Ovary (tissue), 9 donors: ENCODE data around the gene COBL. TPM values are rescaled to one million over a fixed set of nuclear protein-coding genes. Genes with fewer than 3 reads are reported as not detected.

Experiments used
- DNase-seq, 5 donors: peaks; one replicate each; pipeline ENCODE4 v3.0.0-alpha.2; 2019 to 2020
- H3K27ac ChIP-seq, 2 donors: fragments of 200-600 bp; one replicate each; pipeline versions ENCODE4 v1.5.1 to v1.8.0; 2019 to 2022
- H3K27me3 ChIP-seq: fragments of 200-600 bp; one replicate; pipeline ENCODE4 v1.8.0; 2022
- H3K36me3 ChIP-seq: fragments of 200-600 bp; sonication (generic); one replicate; pipeline ENCODE4 v1.5.1; 2019
- H3K4me1 ChIP-seq: one replicate; pipeline ENCODE4 v1.8.1; 2013; ENCODE audit warnings: mild to moderate bottlenecking, moderate library complexity; ENCODE audit not compliant: insufficient read depth
- H3K4me3 ChIP-seq: fragments of 200-600 bp; sonication (generic); one replicate; pipeline ENCODE4 v1.5.1; 2017
- H3K9me3 ChIP-seq, 2 donors: fragments of 200-600 bp in 1 of 2; sonication (generic) in 1 of 2; one replicate each; pipeline versions ENCODE4 v1.5.1 to v1.8.1; 2013 to 2019; ENCODE audit warnings: mild to moderate bottlenecking in 1 of 2, moderate library complexity in 1 of 2
- CTCF ChIP-seq, 3 donors: fragments of 450-650 bp in 2 of 3; fragments of 200-600 bp in 1 of 3; IDR thresholded peaks; one replicate each; pipeline versions ENCODE4 v1.5.1 to v1.8.0; 2016 to 2022; ENCODE audit warnings: antibody characterized with exemption in 3 of 3, mild to moderate bottlenecking in 1 of 3
- EP300 ChIP-seq: sonication (generic); formaldehyde crosslinking; IDR thresholded peaks from one replicate; pipeline ENCODE4 v1.6.1; 2017; ENCODE audit warnings: antibody characterized with exemption
- POLR2A ChIP-seq: fragments of 450-650 bp; IDR thresholded peaks from one replicate; pipeline ENCODE4 v1.6.1; 2017; ENCODE audit warnings: antibody characterized with exemption, mild to moderate bottlenecking, moderate library complexity
- whole genome bisulfite sequencing, 3 donors: extraction: QIAGEN DNeasy Blood & Tissue Kit in 1 of 3; methylation state at CpG; one replicate each; pipeline versions ENCODE4 v1.1.5 to v1.1.7; 2013 to 2017; 5-methylcytosine and 5-hydroxymethylcytosine counted together
- intact Hi-C, 4 donors: fragments of 100-400 bp; cut with DNase I; formaldehyde crosslinking; loops; one replicate each; pipeline versions ENCODE4 v1.11.0 to v1.15.1; 2022 to 2023
- polyA plus RNA-seq, 2 donors: library from polyadenylated mRNA; stranded (reverse); fragments of 200-250 nt in 1 of 2; fragments of 350-450 nt in 1 of 2; fragmentation: Illumina TruSeq in 1 of 2; extraction: RNeasy Lipid Tissue Mini Kit (QIAGEN cat#74804) in 1 of 2; gene quantifications; one replicate each; pipeline ENCODE4 v1.2.3, GENCODE V29; 2013 to 2014
- total RNA-seq, 7 donors: library from RNA; depleted of rRNA in 2 of 7; stranded (reverse); fragments of >200 nt in 2 of 7; fragmentation: NEBNext Ultra II Directional in 3 of 7; extraction: Animal tissue kit (Norgen Biotek cat#: 25700) in 3 of 7; gene quantifications; one replicate each; pipeline versions ENCODE4 v1.1.0 to v1.2.4, GENCODE V29; 2016 to 2023
- donor health status: DM: no; HTN: no; CAD: no; lungs with moderate emphysema.
- donor health status: DM: no; HTN: no; CAD: no.
- donor health status: Bipolar disorder and iron deficiency.
- donor health status: DM: yes; HTN: yes; CAD: no.
- donor health status: DM: no; HTN: no; CAD: no.
- donor health status: DM: yes; HTN: yes; CAD: no.

Gene COBL
- total and polyA plus RNA-seq, 9 donors: 0.87 to 33.4 (median 3.9) TPM

GRCh38 chr7:51123322-51124019, 193.1 kb downstream of the COBL start:
- intact Hi-C loops: no loop called here
- no peaks in the 10 kb centered on the region for H3K27me3 ChIP-seq
- TF ChIP-seq CTCF (IDR thresholded peaks at IDR 0.05) (no peak), EP300 (no peak), POLR2A (no peak)
- WGBS, 3 donors: 76 to 84% (median 76%) methylated on average over 3 of the region's 3 CpGs
- no peak for DNase-seq
- H3K4me3 ChIP-seq: no peak overlapping the region
- H3K27ac ChIP-seq: no peak overlapping the region
- no peaks in the 10 kb centered on the region for H3K36me3 ChIP-seq
- H3K4me1 ChIP-seq: no peaks in the 10 kb centered on the region
- H3K9me3 ChIP-seq: no peaks in the 10 kb centered on the region

- WGBS, 3 donors: 17 to 19% (median 18%) methylated on average over 9 of the region's 9 CpGs
- Histone ChIP-seq H3K4me3 (no peak overlapping the region), H3K4me1 (no peaks in the 10 kb centered on the region), H3K27ac (no peak overlapping the region), H3K9me3 (no peaks in the 10 kb centered on the region), H3K27me3 (no peaks in the 10 kb centered on the region), H3K36me3 (no peaks in the 10 kb centered on the region)
- intact Hi-C loops: no loop called here
- no peak for TF ChIP-seq CTCF (IDR thresholded peaks at IDR 0.05)
- no peak for TF ChIP-seq POLR2A
- TF ChIP-seq EP300: no peak
- no peak for DNase-seq
These were observed 194.6 kb downstream of the COBL start for GRCh38 chr7:51121931-51122425.

- WGBS, 3 donors: 77 to 85% (median 83%) methylated on average over 5 of the region's 5 CpGs
- intact Hi-C loops: no loop called here
- H3K27me3 ChIP-seq: no peaks in the 10 kb centered on the region
These were observed 195.4 kb downstream of the COBL start for GRCh38 chr7:51121036-51121790.

GRCh38 chr7:51118628-51119027, 198.0 kb downstream of the COBL start:
- Histone ChIP-seq H3K4me3 (no peak overlapping the region), H3K9me3 (no peaks in the 10 kb centered on the region), H3K4me1 (no peaks in the 10 kb centered on the region), H3K27me3 (no peaks in the 10 kb centered on the region), H3K36me3 (no peaks in the 10 kb centered on the region), H3K27ac (no peak overlapping the region)
- DNase-seq: no peak
- TF ChIP-seq EP300 (no peak), POLR2A (no peak), CTCF (IDR thresholded peaks at IDR 0.05) (no peak)
- 83 to 89% (median 86%) methylated on average over 4 of the region's 4 CpGs for WGBS, 3 donors
- intact Hi-C loops: no loop called here

More at GRCh38 chr7:51121036-51121790, 195.4 kb downstream of the COBL start:
- Histone ChIP-seq H3K27ac (no peak overlapping the region), H3K9me3 (no peaks in the 10 kb centered on the region), H3K36me3 (no peaks in the 10 kb centered on the region), H3K4me3 (no peak overlapping the region), H3K4me1 (no peaks in the 10 kb centered on the region)
- DNase-seq: no peak
- TF ChIP-seq POLR2A: no peak
- no peak for TF ChIP-seq CTCF (IDR thresholded peaks at IDR 0.05)
- TF ChIP-seq EP300: no peak
